ENCODE results near the gene CCDC85B. TPM values are rescaled to one million over a fixed set of nuclear protein-coding genes. Genes with fewer than 3 reads are reported as not detected.

Gene CCDC85B
- polyA plus RNA-seq, 4 donors = 6.5 to 32.5 (median 13.3) TPM

GRCh38 chr11:65934014-65934413 is 43.5 kb downstream of the CCDC85B start:
- WGBS, 3 donors = 60 to 81% (median 78%) methylated on average over 3 to 4 of the region's 4 CpGs
- Histone ChIP-seq H3K27me3 (ENCODE audit: control insufficient read depth in 3 of 3, insufficient read depth in 3 of 3, low read length in 3 of 3) (peaks cover 0 to 17% (median 0%) of the 10 kb centered on the region in 3 donors), H3K4me1 (ENCODE audit: control insufficient read depth in 3 of 3, insufficient read depth in 2 of 3, low read depth in 1 of 3, low read length in 2 of 3) (no peaks in the 10 kb centered on the region), H3K9me3 (ENCODE audit: control insufficient read depth in 2 of 2, insufficient read depth in 1 of 2, low read depth in 1 of 2, low read length in 1 of 2) (peaks cover 0 to 4% of the 10 kb centered on the region in 2 donors), H3K27ac (ENCODE audit: low read depth in 1 of 3, low read length in 2 of 3) (no peak overlapping the region), H3K4me3 (ENCODE audit: low read depth in 1 of 3, low read length in 3 of 3) (no peak overlapping the region), H3K36me3 (ENCODE audit: control insufficient read depth in 3 of 3, insufficient read depth in 2 of 3, low read depth in 1 of 3, low read length in 3 of 3) (no peaks in the 10 kb centered on the region)
- DNase-seq (no peak), FAIRE-seq (no peak)

- H3K36me3 ChIP-seq (ENCODE audit: control insufficient read depth in 3 of 3, insufficient read depth in 2 of 3, low read depth in 1 of 3, low read length in 3 of 3) = no peaks in the 10 kb centered on the region
- FAIRE-seq = no peak
- H3K4me3 ChIP-seq (ENCODE audit: low read depth in 1 of 3, low read length in 3 of 3) = no peak overlapping the region
- H3K27ac ChIP-seq (ENCODE audit: low read depth in 1 of 3, low read length in 2 of 3) = no peak overlapping the region
- 47 to 65% (median 53%) methylated on average over 4 of the region's 4 CpGs for WGBS, 3 donors
- peaks cover 0 to under 1% of the 10 kb centered on the region in 2 donors for H3K9me3 ChIP-seq (ENCODE audit: control insufficient read depth in 2 of 2, insufficient read depth in 1 of 2, low read depth in 1 of 2, low read length in 1 of 2)
- no peaks in the 10 kb centered on the region for H3K4me1 ChIP-seq (ENCODE audit: control insufficient read depth in 3 of 3, insufficient read depth in 2 of 3, low read depth in 1 of 3, low read length in 2 of 3)
- H3K27me3 ChIP-seq (ENCODE audit: control insufficient read depth in 3 of 3, insufficient read depth in 3 of 3, low read length in 3 of 3) = peaks cover 0 to 14% (median 0%) of the 10 kb centered on the region in 3 donors
- no peak for DNase-seq
These were observed 47.3 kb downstream of the CCDC85B start for GRCh38 chr11:65937766-65938165.

Other genes with a start within 250 kb of the CCDC85B start
- 10 to 100 TPM; 32.2 to 46.9 (median 36.7) TPM for gene RELA, start 227.8 kb upstream of the CCDC85B start, polyA plus RNA-seq
- gene KAT5, start 178.4 kb upstream of the CCDC85B start, polyA plus RNA-seq = 10 to 100 TPM; 63.9 to 76.7 (median 71.1) TPM
- 10 to 100 TPM; 36.9 to 65.1 (median 50.2) TPM for gene RNASEH2C, start 169.9 kb upstream of the CCDC85B start, polyA plus RNA-seq
- 10 to 100 TPM in 1 of 4 donors, 1 to 10 TPM in 3; 6.9 to 17.3 (median 9.1) TPM for gene AP5B1, start 109.7 kb upstream of the CCDC85B start, polyA plus RNA-seq
- gene OVOL1, start 103.6 kb upstream of the CCDC85B start, polyA plus RNA-seq = 10 to 100 TPM; 11.9 to 41.3 (median 20.1) TPM
- gene SNX32, start 56.7 kb upstream of the CCDC85B start, polyA plus RNA-seq = 1 to 10 TPM in 3 of 4 donors, under 1 TPM in 1; 0.54 to 4.0 (median 1.8) TPM
- gene CFL1, start 32.5 kb upstream of the CCDC85B start, polyA plus RNA-seq = 1,000 to 10,000 TPM in 3 of 4 donors, 100 to 1,000 TPM in 1; 854 to 2,084 (median 1,613) TPM
- 100 to 1,000 TPM in 1 of 4 donors, 10 to 100 TPM in 3; 45.3 to 118 (median 73.8) TPM for gene MUS81, start 30.2 kb upstream of the CCDC85B start, polyA plus RNA-seq
- gene EFEMP2, start 17.9 kb upstream of the CCDC85B start, polyA plus RNA-seq = 10 to 100 TPM in 2 of 4 donors, 1 to 10 TPM in 2; 4.7 to 18.0 (median 12.1) TPM
- 1 to 10 TPM in 2 of 4 donors, under 1 TPM in 2; 0.43 to 3.5 (median 1.1) TPM for gene CTSW, start 10.8 kb upstream of the CCDC85B start, polyA plus RNA-seq
- gene FIBP, start 2.2 kb upstream of the CCDC85B start, polyA plus RNA-seq = 100 to 1,000 TPM in 2 of 4 donors, 10 to 100 TPM in 2; 57.6 to 131 (median 86.9) TPM
- gene FOSL1, start 9.7 kb downstream of the CCDC85B start, polyA plus RNA-seq = 1 to 10 TPM in 3 of 4 donors, under 1 TPM in 1; 0.04 to 5.2 (median 1.9) TPM
- gene C11orf68, start 28.4 kb downstream of the CCDC85B start, polyA plus RNA-seq = 10 to 100 TPM; 23.9 to 32.7 (median 26.9) TPM
- 10 to 100 TPM; 53.2 to 87.3 (median 70.7) TPM for gene DRAP1, start 28.8 kb downstream of the CCDC85B start, polyA plus RNA-seq
- under 1 TPM in 1 of 4 donors, not detected in 3; 0.07 TPM for gene TSGA10IP, start 54.8 kb downstream of the CCDC85B start, polyA plus RNA-seq
- 10 to 100 TPM; 39.3 to 95.9 (median 52.9) TPM for gene SART1, start 71.1 kb downstream of the CCDC85B start, polyA plus RNA-seq
- gene EIF1AD, start 111.5 kb downstream of the CCDC85B start, polyA plus RNA-seq = 10 to 100 TPM; 14.8 to 34.9 (median 19.8) TPM
- gene BANF1, start 111.8 kb downstream of the CCDC85B start, polyA plus RNA-seq = 100 to 1,000 TPM in 2 of 4 donors, 10 to 100 TPM in 2; 80.0 to 193 (median 100) TPM
- not detected for gene CST6, start 121.3 kb downstream of the CCDC85B start, polyA plus RNA-seq
- under 1 TPM in 1 of 4 donors, not detected in 3; 0.04 TPM for gene CATSPER1, start 135.8 kb downstream of the CCDC85B start, polyA plus RNA-seq
- under 1 TPM in 1 of 4 donors, not detected in 3; 0.12 TPM for gene GAL3ST3, start 158.5 kb downstream of the CCDC85B start, polyA plus RNA-seq
- gene SF3B2, start 161.7 kb downstream of the CCDC85B start, polyA plus RNA-seq = 100 to 1,000 TPM; 106 to 141 (median 122) TPM
- 10 to 100 TPM in 2 of 4 donors, 1 to 10 TPM in 2; 4.0 to 22.9 (median 10.0) TPM for gene PACS1, start 179.6 kb downstream of the CCDC85B start, polyA plus RNA-seq